Cardiac septum (tissue), 1 donor: ENCODE measurements around the gene RPL15. TPM values are rescaled to one million over a fixed set of nuclear protein-coding genes. Genes with fewer than 3 reads are reported as not detected.
"Not testable (repeated sequence)": the region's sequence is repeated elsewhere in the genome, so short reads cannot be mapped to it uniquely, and the experiment has no call there.

Experiments used
- DNase-seq: peaks from one replicate; pipeline ENCODE4 v3.0.0-alpha.2; 2020; ENCODE audit warnings: low spot score
- intact Hi-C: fragments of 100-400 bp; cut with DNase I; formaldehyde crosslinking; loops from one replicate; pipeline ENCODE4 v1.14.0; 2022
- long read RNA-seq: library from polyadenylated mRNA; unstranded; transcript quantifications from one replicate; pipeline ENCODE4 v2.0.0, GENCODE V29; 2021
- total RNA-seq: library from RNA; stranded (reverse); fragmentation: NEBNext Ultra II Directional; extraction: Animal tissue kit (Norgen Biotek cat#: 25700); gene quantifications from one replicate; pipeline ENCODE4 v1.2.1, GENCODE V29; 2021
- donor health status: DM: no; HTN: no; CAD: no.

Gene RPL15
- 798 TPM for total RNA-seq
- long read RNA-seq, transcript RPL15-208 (4 exons, 1,063 nt), result minor isoform, 39 of 367 reads
- long read RNA-seq, transcript RPL15-202 (3 exons, 820 nt), result minor isoform, 13 of 367 reads
- long read RNA-seq, transcript RPL15-201 (4 exons, 2,730 nt), result major isoform, 297 of 367 reads
- long read RNA-seq, partial matches to known transcripts, result 1 of 367 reads
- long read RNA-seq, other reads (novel, unspliced or antisense), result 11 of 367 reads

- intact Hi-C loops, result loop anchor here (1.0 to 5.0 kb wide), 2 partner anchors 28 to 110 kb away; partner anchors contain the start of genes NR1D2 and UBE2E1
- DNase-seq, result peak; percentile 99
These were observed at the start of gene RPL15, which contains the start of gene NKIRAS1 for GRCh38 chr3:23916886-23917678. Gene RPL15 (plus strand): TSS chr3:23917132. CDS start chr3:23917860, 728 bp downstream. Gene NKIRAS1 (minus strand): TSS chr3:23916990. CDS start chr3:23910904, 6,086 bp downstream.

- intact Hi-C loops, result loop anchor here (5.0 kb wide), 1 partner anchor 375 kb away; no protein-coding TSS in a partner anchor
- DNase-seq, result no peak
These were observed 49.5 kb upstream of the RPL15 start for GRCh38 chr3:23867400-23867799.

- DNase-seq, result no peak
- intact Hi-C loops, result loop anchor here (5.0 kb wide), 1 partner anchor 376 kb away; no protein-coding TSS in a partner anchor
These were observed 49.1 kb upstream of the RPL15 start for GRCh38 chr3:23867838-23868237.

- intact Hi-C loops, result loop anchor here (5.0 kb wide), 1 partner anchor 378 kb away; no protein-coding TSS in a partner anchor
- no peak for DNase-seq
These were observed 46.8 kb upstream of the RPL15 start for GRCh38 chr3:23869977-23870662.

- DNase-seq, intact Hi-C loops: not testable (repeated sequence)
These were observed 46.3 kb upstream of the RPL15 start for GRCh38 chr3:23870663-23871043.

- DNase-seq, intact Hi-C loops: not testable (repeated sequence)
These were observed 45.6 kb upstream of the RPL15 start for GRCh38 chr3:23871361-23871760.

- intact Hi-C loops, result no loop called here
- DNase-seq, result no peak
These were observed 44.6 kb upstream of the RPL15 start for GRCh38 chr3:23872330-23872729.

GRCh38 chr3:23873941-23874340 lies 43.0 kb upstream of the RPL15 start:
- intact Hi-C loops, result no loop called here
- DNase-seq, result no peak

- intact Hi-C loops, result no loop called here
- no peak for DNase-seq
These were observed 42.4 kb upstream of the RPL15 start for GRCh38 chr3:23874359-23875112.

- intact Hi-C loops, result no loop called here
- no peak for DNase-seq
These were observed 41.7 kb upstream of the RPL15 start for GRCh38 chr3:23875113-23875725.

GRCh38 chr3:23876923-23877322 lies 40.0 kb upstream of the RPL15 start:
- DNase-seq, result no peak
- intact Hi-C loops, result no loop called here

- DNase-seq, result no peak
- intact Hi-C loops, result no loop called here
These were observed 39.5 kb upstream of the RPL15 start for GRCh38 chr3:23877329-23877980.

- intact Hi-C loops, result no loop called here
- DNase-seq, result no peak
These were observed 37.4 kb upstream of the RPL15 start for GRCh38 chr3:23879485-23879884.

GRCh38 chr3:23880703-23881339 lies 36.1 kb upstream of the RPL15 start:
- intact Hi-C loops, result no loop called here
- no peak for DNase-seq

GRCh38 chr3:23881993-23882392 lies 34.9 kb upstream of the RPL15 start:
- DNase-seq, intact Hi-C loops: not testable (repeated sequence)

GRCh38 chr3:23882487-23882918 lies 34.4 kb upstream of the RPL15 start:
- intact Hi-C loops, result no loop called here
- DNase-seq, result no peak

- intact Hi-C loops, result no loop called here
- DNase-seq, result no peak
These were observed 32.5 kb upstream of the RPL15 start for GRCh38 chr3:23884481-23884880.

GRCh38 chr3:23885210-23885609 lies 31.7 kb upstream of the RPL15 start:
- DNase-seq, result no peak
- intact Hi-C loops, result no loop called here
